ENCODE measurements around the gene AHCY.

The AHCY gene

DNA sequence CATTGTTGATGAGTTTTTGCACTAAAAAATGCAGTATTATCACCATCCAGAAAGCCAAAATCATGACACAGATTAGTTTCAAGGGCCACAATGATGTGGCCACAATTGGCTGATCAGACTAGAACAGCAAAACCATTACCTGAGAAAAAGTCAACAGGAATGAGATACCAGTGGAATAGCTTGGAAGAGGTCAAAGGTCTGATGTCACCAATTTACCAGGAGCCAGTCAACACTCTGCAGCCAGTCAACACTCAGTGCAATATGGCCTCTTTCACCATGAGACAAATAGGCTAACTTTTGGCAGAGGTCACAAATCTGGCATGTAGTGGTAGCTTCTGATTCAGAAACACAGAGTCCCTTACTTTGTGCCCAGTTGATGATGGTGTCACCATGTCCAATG, 69.5 kb downstream of the AHCY start:
- TF ChIP-seq POLR2AphosphoS5 (IDR thresholded peaks at IDR 0.05; ENCODE audit: low read depth, low read length) (no peak), TAF1 (IDR thresholded peaks at IDR 0.05; ENCODE audit: borderline replicate concordance, insufficient read depth, low read length) (no peak), REST (IDR thresholded peaks at IDR 0.05; ENCODE audit: insufficient read depth in 1 of 2, low read depth in 2 of 2, low read length in 2 of 2) (no peak), FOXP2 (optimal IDR thresholded peaks at IDR 0.05; ENCODE audit: borderline replicate concordance, extremely low read depth, extremely low read length, insufficient read depth) (no peak), SIN3A (IDR thresholded peaks at IDR 0.05; ENCODE audit: borderline replicate concordance, insufficient read depth, low read length) (no peak)

DNA sequence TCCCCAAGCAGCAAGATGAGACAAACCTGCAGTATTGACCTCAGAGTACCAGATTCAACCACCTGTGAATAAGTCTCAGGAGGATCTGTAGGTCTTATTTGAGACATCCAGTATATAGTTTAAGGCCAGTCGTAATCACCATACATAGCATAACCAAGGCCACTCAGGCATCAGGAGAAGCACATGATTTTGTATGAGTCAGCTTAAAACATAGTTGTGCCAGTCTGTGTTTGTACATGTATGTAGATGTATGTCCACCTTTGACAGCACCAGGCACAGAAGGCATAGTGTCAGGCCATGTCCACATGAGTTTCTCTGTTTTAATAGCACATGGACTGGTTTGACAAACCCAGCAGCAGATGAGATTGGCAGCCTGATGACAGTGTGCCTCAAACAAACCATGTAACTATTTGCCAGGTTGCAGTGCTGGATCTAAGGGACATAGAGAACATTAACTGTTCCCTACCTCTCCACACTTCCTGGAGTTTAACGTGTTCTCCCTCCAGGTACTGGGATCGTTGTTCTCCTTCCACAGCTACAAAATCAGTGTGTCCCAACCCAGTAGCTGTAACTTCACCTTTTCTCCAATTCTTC, 70.6 kb downstream of the AHCY start:
- TF ChIP-seq FOXP2 (optimal IDR thresholded peaks at IDR 0.05; ENCODE audit: borderline replicate concordance, extremely low read depth, extremely low read length, insufficient read depth) (no peak), POLR2AphosphoS5 (IDR thresholded peaks at IDR 0.05; ENCODE audit: low read depth, low read length) (no peak), TAF1 (IDR thresholded peaks at IDR 0.05; ENCODE audit: borderline replicate concordance, insufficient read depth, low read length) (no peak), REST (IDR thresholded peaks at IDR 0.05; ENCODE audit: insufficient read depth in 1 of 2, low read depth in 2 of 2, low read length in 2 of 2) (no peak), SIN3A (IDR thresholded peaks at IDR 0.05; ENCODE audit: borderline replicate concordance, insufficient read depth, low read length) (no peak)

DNA sequence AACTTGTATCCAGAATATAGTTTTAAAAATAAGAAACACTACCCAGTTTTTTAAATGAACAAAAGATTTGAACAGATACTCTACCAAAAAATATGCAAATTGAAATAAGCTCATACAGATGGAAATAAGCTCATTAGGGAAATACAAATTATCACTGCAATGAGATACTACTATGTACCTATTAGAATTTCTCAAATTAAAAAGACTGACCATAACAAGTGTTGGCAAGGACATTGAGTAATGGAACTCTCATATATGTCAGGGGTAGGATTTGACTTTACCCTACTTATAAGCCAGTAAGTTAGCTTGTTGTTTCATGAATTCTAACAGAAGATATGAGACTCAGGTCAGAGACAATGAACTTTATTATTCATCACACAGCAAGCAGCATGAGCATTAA, 71.5 kb downstream of the AHCY start:
- TF ChIP-seq REST (IDR thresholded peaks at IDR 0.05; ENCODE audit: insufficient read depth in 1 of 2, low read depth in 2 of 2, low read length in 2 of 2) = no peak
- TF ChIP-seq FOXP2 (optimal IDR thresholded peaks at IDR 0.05; ENCODE audit: borderline replicate concordance, extremely low read depth, extremely low read length, insufficient read depth) = no peak
- no peak for TF ChIP-seq SIN3A (IDR thresholded peaks at IDR 0.05; ENCODE audit: borderline replicate concordance, insufficient read depth, low read length)
- TF ChIP-seq POLR2AphosphoS5 (IDR thresholded peaks at IDR 0.05; ENCODE audit: low read depth, low read length) = no peak
- no peak for TF ChIP-seq TAF1 (IDR thresholded peaks at IDR 0.05; ENCODE audit: borderline replicate concordance, insufficient read depth, low read length)
